NCI-H1105 treated with DMSO at 0.1 percent for 48 hours (cell line): ENCODE data around the gene GABRB3.

Source experiments
- DNase-seq: peaks from one replicate; lab custom pipeline; 2025; lab: John Stamatoyannopoulos, UW

GABRB3 gene

GRCh38 chr15:26630857-26631256, 142.0 kb downstream of the GABRB3 start:
- DNase-seq, result no peak

GRCh38 chr15:26628879-26629529, 143.9 kb downstream of the GABRB3 start:
- no peak for DNase-seq

DNA sequence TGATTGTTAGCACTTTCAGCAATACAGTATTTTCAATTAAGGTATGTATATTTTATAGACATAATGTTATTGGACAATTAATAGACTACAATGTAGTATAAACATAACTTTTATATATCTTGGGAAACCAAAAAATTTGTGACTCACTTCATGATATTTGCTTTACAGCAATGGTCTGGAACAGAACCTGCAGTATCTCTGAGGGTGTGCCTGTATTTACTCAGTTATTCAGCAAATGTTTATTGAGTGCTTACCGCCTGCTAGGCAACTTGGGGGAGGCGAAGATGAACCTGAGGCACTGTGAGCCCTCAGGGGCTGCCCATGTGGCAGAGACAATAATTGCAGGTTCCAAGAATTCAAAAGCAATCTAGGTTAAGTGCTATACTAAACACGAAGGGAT, 144.8 kb downstream of the GABRB3 start:
- no peak for DNase-seq

GRCh38 chr15:26624128-26624527, 148.7 kb downstream of the GABRB3 start:
- DNase-seq, result no peak

GRCh38 chr15:26623071-26623470, 149.8 kb downstream of the GABRB3 start:
- DNase-seq, result no peak

DNA sequence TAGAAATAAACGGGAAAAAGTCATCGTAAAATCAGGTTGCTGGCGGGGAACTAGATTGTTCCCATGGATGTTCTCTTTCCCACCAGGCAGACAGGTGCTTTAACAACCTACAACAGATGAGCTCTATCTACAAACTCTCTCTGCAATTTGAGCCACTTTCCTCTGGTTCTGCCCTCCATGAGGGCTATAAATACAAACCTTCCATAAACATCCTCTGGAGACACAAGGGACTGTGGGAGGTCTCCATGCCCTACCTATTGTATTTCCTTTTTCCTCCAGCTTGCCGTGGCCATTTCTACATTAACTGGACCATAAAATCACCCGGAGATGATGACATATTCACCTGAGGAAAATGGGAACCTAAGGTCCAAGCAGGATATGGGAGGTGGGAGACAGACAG, 151.1 kb downstream of the GABRB3 start:
- no peak for DNase-seq

DNA sequence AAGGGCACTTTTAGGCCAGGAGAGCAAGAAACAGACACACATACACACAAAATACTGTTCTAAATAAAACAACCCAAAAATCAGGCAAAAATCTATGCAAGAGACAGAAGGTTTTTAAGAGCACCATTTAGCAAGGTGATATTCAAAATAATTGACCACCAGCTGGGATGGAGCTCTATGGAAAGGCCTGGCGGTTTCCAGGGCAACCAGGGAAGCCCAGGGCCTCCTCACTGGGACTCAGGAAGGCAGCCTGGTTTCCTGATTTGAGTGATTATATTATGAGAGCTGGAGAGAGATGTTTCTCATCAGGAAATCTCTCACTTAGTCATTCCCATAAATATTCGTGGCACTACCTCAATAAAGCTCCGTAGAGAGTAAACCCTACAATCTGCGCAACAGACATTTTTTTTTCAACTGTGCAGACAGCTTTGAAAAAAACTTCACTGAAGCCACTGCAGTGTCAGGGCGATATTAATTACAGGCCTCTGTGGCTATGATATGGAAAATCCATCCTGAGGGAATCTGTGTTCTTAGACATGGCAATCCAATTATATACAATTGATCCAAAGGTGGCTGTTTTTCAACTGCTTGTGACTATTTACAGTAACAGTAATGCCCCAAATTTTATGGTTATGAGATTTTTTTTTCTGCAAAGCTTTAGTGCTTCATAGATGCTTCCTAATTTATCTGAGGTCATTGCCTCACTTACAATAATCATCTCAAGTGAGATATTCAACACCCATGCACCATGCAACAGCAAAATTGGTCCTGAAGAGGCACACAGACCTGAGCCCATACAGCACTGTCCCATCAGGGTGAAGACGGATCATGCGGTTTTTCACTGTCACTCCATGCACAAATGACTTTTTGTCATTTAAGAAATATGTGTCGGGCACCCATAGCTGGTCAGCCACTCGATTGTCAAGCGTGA, 152.1 kb downstream of the GABRB3 start:
- no peak for DNase-seq

DNA sequence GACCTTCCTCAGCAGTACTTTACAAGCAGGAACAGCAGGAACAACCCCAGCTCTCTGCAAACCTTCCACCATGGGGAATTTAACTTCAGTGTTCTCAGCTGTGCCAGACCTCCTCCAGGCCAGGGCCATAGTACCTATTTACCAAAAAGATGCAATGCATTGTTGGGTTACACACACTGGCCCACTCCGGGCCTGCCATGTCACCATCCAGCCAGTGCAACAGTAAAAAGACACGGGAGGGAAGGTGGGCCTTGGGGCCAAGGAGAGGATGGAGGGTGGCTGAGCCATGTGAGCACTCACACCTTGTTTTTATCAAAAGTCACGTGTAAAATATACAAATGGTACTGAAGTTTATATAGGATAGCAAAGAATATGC, 157.0 kb downstream of the GABRB3 start:
- DNase-seq, result no peak

GRCh38 chr15:26615188-26615926, 157.5 kb downstream of the GABRB3 start:
- no peak for DNase-seq

DNA sequence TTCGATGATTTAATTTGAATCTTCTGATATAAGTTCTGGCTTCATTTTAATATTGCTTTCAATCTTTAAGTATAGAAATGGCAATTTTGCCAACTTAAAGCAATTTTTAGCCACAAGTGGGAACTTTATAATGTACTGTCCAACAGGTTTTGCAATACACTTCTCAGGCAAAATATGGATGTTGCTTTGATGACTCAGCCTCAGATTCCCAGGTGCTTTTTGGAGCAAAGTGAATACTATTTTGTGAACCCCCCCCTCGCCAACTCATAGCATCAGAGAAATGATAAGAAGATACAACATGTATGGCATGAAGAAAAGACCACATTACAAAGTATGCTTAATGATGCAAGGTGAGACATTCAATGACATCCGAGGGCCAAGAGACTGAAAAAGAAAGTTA, 158.1 kb downstream of the GABRB3 start:
- DNase-seq, result no peak

- DNase-seq, result no peak
Observed at GRCh38 chr15:26598704-26599103, 174.2 kb downstream of the GABRB3 start.

GRCh38 chr15:26595611-26596010, 177.3 kb downstream of the GABRB3 start:
- DNase-seq, result no peak

- DNase-seq, result no peak
Observed at GRCh38 chr15:26590676-26591075, 182.2 kb downstream of the GABRB3 start.

DNA sequence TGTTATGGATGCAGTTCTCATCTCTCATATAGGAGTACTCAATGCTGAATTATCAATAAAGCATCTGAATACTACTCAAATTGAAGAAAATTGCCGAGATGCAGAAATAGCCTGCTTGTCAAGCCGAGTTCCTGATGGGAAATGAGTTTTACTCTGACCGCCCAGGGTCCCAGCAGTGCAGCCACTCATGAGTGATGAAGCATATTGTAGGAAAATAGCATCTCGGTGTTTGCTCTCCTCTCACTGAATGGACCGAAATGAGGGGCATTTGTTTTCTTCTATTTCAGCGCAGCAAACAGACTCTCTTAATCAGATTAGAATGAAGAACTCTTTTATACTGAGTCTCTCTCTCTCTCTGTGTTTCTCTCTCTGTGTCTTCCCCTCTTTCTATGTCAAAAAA, 190.0 kb downstream of the GABRB3 start:
- no peak for DNase-seq

GRCh38 chr15:26580943-26581342, 191.9 kb downstream of the GABRB3 start:
- no peak for DNase-seq

GRCh38 chr15:26572602-26573350, 200.1 kb downstream of the GABRB3 start:
- no peak for DNase-seq

DNA sequence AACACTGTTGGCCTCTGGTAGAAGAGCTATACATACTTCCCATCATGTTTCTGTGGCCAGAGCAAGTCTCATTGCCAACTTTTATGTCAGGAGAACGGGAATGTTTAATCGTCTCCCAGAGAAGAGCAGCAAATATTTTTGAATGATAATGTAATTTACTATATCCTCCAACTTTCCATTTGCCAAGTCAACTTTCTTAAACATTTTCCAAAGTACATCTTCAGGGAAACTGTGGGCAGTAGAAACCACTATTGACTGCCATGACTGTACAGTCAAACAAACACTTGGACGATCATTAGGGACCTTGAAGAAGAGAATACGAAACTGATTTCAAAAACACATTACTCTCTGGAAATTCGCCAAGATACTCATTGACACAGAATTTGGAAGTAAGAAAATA, 201.5 kb downstream of the GABRB3 start:
- DNase-seq, result no peak

- DNase-seq, result no peak
Observed at GRCh38 chr15:26565542-26565941, 207.3 kb downstream of the GABRB3 start.

- DNase-seq, result no peak
Observed at GRCh38 chr15:26564361-26564760, 208.5 kb downstream of the GABRB3 start.

GRCh38 chr15:26562336-26562735, 210.5 kb downstream of the GABRB3 start:
- no peak for DNase-seq

GRCh38 chr15:26561896-26562295, 211.0 kb downstream of the GABRB3 start:
- no peak for DNase-seq

GRCh38 chr15:26561130-26561529, 211.7 kb downstream of the GABRB3 start:
- DNase-seq, result no peak
